SK-N-SH (cell line): ENCODE data around the gene RABGAP1L. TPM values are rescaled to one million over a fixed set of nuclear protein-coding genes. Genes with fewer than 3 reads are reported as not detected.
A peak's percentile ranks its signal among the peaks of the same experiment; 100 is the strongest.
"Not testable (repeated sequence)": the region's sequence is repeated elsewhere in the genome, so short reads cannot be mapped to it uniquely, and the experiment has no call there.

ENCODE experiments used
- CTCF ChIA-PET: fragments of 300-600, 350-600 bp; formaldehyde crosslinking; extraction: SDS; loops from one replicate; lab custom pipeline; 2021; lab: Yijun Ruan, JAX
- POLR2A ChIA-PET: fragments of 350-600 bp; sonication (Branson Sonifier 250); formaldehyde crosslinking; extraction: SDS; loops from one replicate; lab custom pipeline; 2020; ENCODE audit warnings: antibody characterized with exemption, inconsistent platforms; lab: Yijun Ruan, JAX
- DNase-seq: peaks from one replicate; pipeline ENCODE4 v3.0.0; 2012
- H2AFZ ChIP-seq: fragments of 200-600 bp; sonication (generic); 2 replicates; pipeline ENCODE4 v1.8.1; 2016; ENCODE audit warnings: antibody characterized with exemption, mild to moderate bottlenecking, low read depth
- H3F3A ChIP-seq: fragments of 200-600 bp; sonication (generic); replicated peaks from 2 replicates; pipeline ENCODE3; 2016; ENCODE audit warnings: antibody characterized with exemption, mild to moderate bottlenecking; ENCODE audit not compliant: insufficient read depth
- H3K27ac ChIP-seq, 2 experiments: fragments of 200-500 bp in 1 of 2; fragments of 200-600 bp in 1 of 2; sonication (Bioruptor generic) in 1 of 2; sonication (generic), shearing (Covaris generic) in 1 of 2; 2 replicates each; pipeline versions ENCODE4 v1.5.1 to v1.6.1; 2014 to 2016; ENCODE audit warnings: low read depth in 2 of 2, inconsistent platforms in 1 of 2, low read length in 1 of 2, mild to moderate bottlenecking in 1 of 2, mixed read lengths in 1 of 2
- H3K27me3 ChIP-seq: fragments of 200-600 bp; sonication (generic), shearing (Covaris generic); 2 replicates; pipeline ENCODE4 v1.6.1; 2016; ENCODE audit warnings: mixed run types; ENCODE audit not compliant: insufficient read depth
- H3K36me3 ChIP-seq, 2 experiments: fragments of 200-500 bp in 1 of 2; fragments of 200-600 bp in 1 of 2; sonication (Bioruptor generic) in 1 of 2; sonication (generic) in 1 of 2; replicated peaks in 1 of 2; 2 replicates each; pipeline versions ENCODE3 to v1.5.1; 2014 to 2016; ENCODE audit warnings: low read length in 1 of 2, mild to moderate bottlenecking in 1 of 2; ENCODE audit not compliant: insufficient read depth in 2 of 2, control insufficient read depth in 1 of 2
- H3K4me1 ChIP-seq, 2 experiments: fragments of 200-500 bp in 1 of 2; fragments of 200-600 bp in 1 of 2; sonication (Bioruptor generic) in 1 of 2; sonication (generic), shearing (Covaris generic) in 1 of 2; 2 replicates each; pipeline versions ENCODE4 v1.5.1 to v1.6.1; 2014 to 2016; ENCODE audit warnings: low read depth in 1 of 2, low read length in 1 of 2, mixed run types in 1 of 2; ENCODE audit not compliant: insufficient read depth in 2 of 2, control insufficient read depth in 1 of 2
- H3K4me2 ChIP-seq: fragments of 200-600 bp; sonication (generic), shearing (Covaris generic); 2 replicates; pipeline ENCODE4 v1.6.1; 2017; ENCODE audit warnings: mixed run types
- H3K4me3 ChIP-seq, 2 experiments: fragments of 200-500 bp in 1 of 2; fragments of 200-600 bp in 1 of 2; sonication (Bioruptor generic) in 1 of 2; sonication (generic), shearing (Covaris generic) in 1 of 2; 2 replicates each; pipeline versions ENCODE4 v1.5.1 to v1.8.1; 2014 to 2016; ENCODE audit warnings: low read depth in 2 of 2, inconsistent platforms in 1 of 2, low read length in 1 of 2, mild to moderate bottlenecking in 1 of 2, mixed read lengths in 1 of 2, moderate library complexity in 1 of 2
- H3K79me2 ChIP-seq: fragments of 200-600 bp; sonication (generic); 2 replicates; pipeline ENCODE4 v1.8.1; 2017; ENCODE audit warnings: mild to moderate bottlenecking; ENCODE audit not compliant: insufficient read depth
- H3K9ac ChIP-seq: fragments of 200-600 bp; sonication (generic); 2 replicates; pipeline ENCODE4 v1.6.1; 2017; ENCODE audit warnings: mixed run types
- H3K9me2 ChIP-seq: fragments of 200-600 bp; sonication (generic); 2 replicates; pipeline ENCODE4 v1.6.1; 2017; ENCODE audit warnings: mixed run types
- H3K9me3 ChIP-seq: fragments of 200-600 bp; sonication (generic); 2 replicates; pipeline ENCODE4 v1.6.1; 2017; ENCODE audit warnings: mixed run types, mild to moderate bottlenecking, moderate library complexity
- H4K20me1 ChIP-seq: fragments of 200-600 bp; sonication (generic); 2 replicates; pipeline ENCODE4 v1.6.1; 2017; ENCODE audit warnings: mild to moderate bottlenecking, mixed run types; ENCODE audit not compliant: insufficient read depth
- CHD2 ChIP-seq: fragments of 150-350 bp; IDR thresholded peaks from 2 replicates; pipeline ENCODE4 v1.6.1; 2018; ENCODE audit warnings: low read length; ENCODE audit not compliant: partially characterized antibody
- CTCF ChIP-seq: fragments of 200-600 bp; sonication (generic); IDR thresholded peaks from 2 replicates; pipeline ENCODE4 v1.6.1; 2017; ENCODE audit warnings: antibody characterized with exemption, mild to moderate bottlenecking, moderate library complexity
- EP300 ChIP-seq, 2 experiments: IDR thresholded peaks; 2 replicates each; pipeline versions ENCODE4 v1.4.0 to v1.6.1; 2012; ENCODE audit warnings: borderline replicate concordance in 1 of 2, low read depth in 1 of 2, low read length in 1 of 2
- EZH2phosphoT487 ChIP-seq: fragments of 200-600 bp; sonication (generic); IDR thresholded peaks from 2 replicates; pipeline ENCODE4 v1.6.1; 2017; ENCODE audit warnings: low read depth, mixed run types, mild to moderate bottlenecking, antibody characterized with exemption, moderate library complexity, borderline replicate concordance
- FOSL2 ChIP-seq: IDR thresholded peaks from 2 replicates; pipeline ENCODE4 v1.4.0; 2012; ENCODE audit warnings: low read depth, mild to moderate bottlenecking, moderate library complexity, borderline replicate concordance
- NFIC ChIP-seq: IDR thresholded peaks from 2 replicates; pipeline ENCODE4 v1.4.0; 2012; ENCODE audit warnings: borderline replicate concordance
- RAD21 ChIP-seq: IDR thresholded peaks from 2 replicates; pipeline ENCODE4 v1.6.1; 2012; ENCODE audit warnings: mild to moderate bottlenecking, low read length
- SIN3A ChIP-seq: IDR thresholded peaks from 2 replicates; pipeline ENCODE4 v1.6.1; 2012; ENCODE audit warnings: low read depth, mild to moderate bottlenecking, low read length, moderate library complexity, borderline replicate concordance
- SMC3 ChIP-seq: IDR thresholded peaks from 2 replicates; pipeline ENCODE4 v1.6.1; 2012; ENCODE audit warnings: low read depth, low read length, improper control_type of control experiment
- TEAD4 ChIP-seq: IDR thresholded peaks from 2 replicates; pipeline ENCODE4 v1.4.0; 2012; ENCODE audit warnings: mild to moderate bottlenecking, borderline replicate concordance; ENCODE audit not compliant: insufficient read depth
- WGBS: methylation state at CpG from one replicate; pipeline ENCODE4 v1.1.6; 2017; ENCODE audit warnings: low lambda C conversion rate; 5-methylcytosine and 5-hydroxymethylcytosine counted together
- polyA plus RNA-seq, 3 experiments: library from polyadenylated mRNA; depleted of rRNA; stranded (reverse); fragments of >200 nt; gene quantifications; 2 replicates each; pipeline ENCODE4 v1.2.3, GENCODE V29; 2012
- TF ChIP-seq, protein P1 (sequence below): fragments of 150-350 bp; IDR thresholded peaks from 2 replicates; pipeline ENCODE4 v1.6.1; 2017; ENCODE audit warnings: antibody characterized with exemption, low read length, low read depth, borderline replicate concordance
- TF ChIP-seq, protein P2 (sequence below): IDR thresholded peaks from 2 replicates; pipeline ENCODE4 v1.6.1; 2012; ENCODE audit warnings: mild to moderate bottlenecking, low read depth, low read length, moderate library complexity

RABGAP1L gene
- polyA plus RNA-seq, 1 of the 3 experiments (the other 2 are of a cell fraction) = 7.2 TPM

- not testable (repeated sequence) for H4K20me1 ChIP-seq
Measured at GRCh38 chr1:175023922-175024242, 864.6 kb downstream of the RABGAP1L start.

GRCh38 chr1:175024773-175025172 lies 865.5 kb downstream of the RABGAP1L start:
- WGBS = 91% methylated on average over 2 of the region's 2 CpGs
- H3K9me3 ChIP-seq = no peaks in the 10 kb centered on the region
- H2AFZ ChIP-seq = no peak overlapping the region
- no peak overlapping the region for H3K9ac ChIP-seq
- H4K20me1 ChIP-seq = no peaks in the 10 kb centered on the region
- H3K9me2 ChIP-seq = no peaks in the 10 kb centered on the region
- no peak overlapping the region for H3K4me2 ChIP-seq
- peaks cover 22% of the 10 kb centered on the region for H3F3A ChIP-seq
- no peak for TF ChIP-seq SMC3
- no peak for TF ChIP-seq SIN3A
- no peak for TF ChIP-seq FOSL2
- TF ChIP-seq, protein P1, sequence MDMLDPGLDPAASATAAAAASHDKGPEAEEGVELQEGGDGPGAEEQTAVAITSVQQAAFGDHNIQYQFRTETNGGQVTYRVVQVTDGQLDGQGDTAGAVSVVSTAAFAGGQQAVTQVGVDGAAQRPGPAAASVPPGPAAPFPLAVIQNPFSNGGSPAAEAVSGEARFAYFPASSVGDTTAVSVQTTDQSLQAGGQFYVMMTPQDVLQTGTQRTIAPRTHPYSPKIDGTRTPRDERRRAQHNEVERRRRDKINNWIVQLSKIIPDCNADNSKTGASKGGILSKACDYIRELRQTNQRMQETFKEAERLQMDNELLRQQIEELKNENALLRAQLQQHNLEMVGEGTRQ = no peak
- TF ChIP-seq CHD2 = no peak
- TF ChIP-seq, protein P2, sequence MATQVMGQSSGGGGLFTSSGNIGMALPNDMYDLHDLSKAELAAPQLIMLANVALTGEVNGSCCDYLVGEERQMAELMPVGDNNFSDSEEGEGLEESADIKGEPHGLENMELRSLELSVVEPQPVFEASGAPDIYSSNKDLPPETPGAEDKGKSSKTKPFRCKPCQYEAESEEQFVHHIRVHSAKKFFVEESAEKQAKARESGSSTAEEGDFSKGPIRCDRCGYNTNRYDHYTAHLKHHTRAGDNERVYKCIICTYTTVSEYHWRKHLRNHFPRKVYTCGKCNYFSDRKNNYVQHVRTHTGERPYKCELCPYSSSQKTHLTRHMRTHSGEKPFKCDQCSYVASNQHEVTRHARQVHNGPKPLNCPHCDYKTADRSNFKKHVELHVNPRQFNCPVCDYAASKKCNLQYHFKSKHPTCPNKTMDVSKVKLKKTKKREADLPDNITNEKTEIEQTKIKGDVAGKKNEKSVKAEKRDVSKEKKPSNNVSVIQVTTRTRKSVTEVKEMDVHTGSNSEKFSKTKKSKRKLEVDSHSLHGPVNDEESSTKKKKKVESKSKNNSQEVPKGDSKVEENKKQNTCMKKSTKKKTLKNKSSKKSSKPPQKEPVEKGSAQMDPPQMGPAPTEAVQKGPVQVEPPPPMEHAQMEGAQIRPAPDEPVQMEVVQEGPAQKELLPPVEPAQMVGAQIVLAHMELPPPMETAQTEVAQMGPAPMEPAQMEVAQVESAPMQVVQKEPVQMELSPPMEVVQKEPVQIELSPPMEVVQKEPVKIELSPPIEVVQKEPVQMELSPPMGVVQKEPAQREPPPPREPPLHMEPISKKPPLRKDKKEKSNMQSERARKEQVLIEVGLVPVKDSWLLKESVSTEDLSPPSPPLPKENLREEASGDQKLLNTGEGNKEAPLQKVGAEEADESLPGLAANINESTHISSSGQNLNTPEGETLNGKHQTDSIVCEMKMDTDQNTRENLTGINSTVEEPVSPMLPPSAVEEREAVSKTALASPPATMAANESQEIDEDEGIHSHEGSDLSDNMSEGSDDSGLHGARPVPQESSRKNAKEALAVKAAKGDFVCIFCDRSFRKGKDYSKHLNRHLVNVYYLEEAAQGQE = no peak
- TF ChIP-seq CTCF = no peak
- no peak for TF ChIP-seq TEAD4
- TF ChIP-seq NFIC = no peak
- no peak for TF ChIP-seq EZH2phosphoT487
- no peak for TF ChIP-seq RAD21
- no peak for TF ChIP-seq EP300 (IDR thresholded peaks at IDR 0.05; ENCODE audit: borderline replicate concordance in 1 of 2, low read depth in 1 of 2, low read length in 1 of 2)
- TF ChIP-seq, all 33 proteins: peak for 0
- Histone ChIP-seq H3K79me2 (peaks cover 34% of the 10 kb centered on the region), H3K4me3 (no peak overlapping the region), H3K36me3 (peaks cover 0 to 4% of the 10 kb centered on the region in 2 experiments), H3K27ac (no peak overlapping the region), H3K4me1 (peaks cover 0 to 9% of the 10 kb centered on the region in 2 experiments; a peak in 2 of 4 replicates), H3K27me3 (no peaks in the 10 kb centered on the region)
- DNase-seq = no peak
- ChIA-PET CTCF (interaction anchor here (0.6 to 2.9 kb wide), 4 partner anchors 101 to 876 kb away, joined by 3 to 17 read pairs (median 4); no protein-coding TSS in a partner anchor), POLR2A (interaction anchor here (2.8 kb wide), 1 partner anchor 25 kb away, joined by 54 read pairs; the partner anchor contains the start of gene CACYBP)

More at GRCh38 chr1:175023922-175024242, 864.6 kb downstream of the RABGAP1L start:
- CTCF ChIA-PET = interaction anchor here (0.6 to 2.9 kb wide), 6 partner anchors 9 to 761 kb away, joined by 3 to 17 read pairs (median 4); no protein-coding TSS in a partner anchor
- Histone ChIP-seq H2AFZ (peak overlapping the region; percentile 100), H3K4me2 (peak overlapping the region; percentile 76), H3K79me2 (peaks cover 41% of the 10 kb centered on the region), H3K4me3 (peak overlapping the region; percentile 85 to 94), H3K27ac (peak overlapping the region; percentile 76 to 85), H3F3A (peaks cover 20% of the 10 kb centered on the region), H3K9ac (peak overlapping the region; percentile 66)
- not testable (repeated sequence) for DNase-seq, H3K9me2 ChIP-seq, H3K27me3 ChIP-seq, H3K4me1 ChIP-seq, H3K36me3 ChIP-seq, H3K9me3 ChIP-seq
- POLR2A ChIA-PET = interaction anchor here (0.9 to 2.8 kb wide), 5 partner anchors 8 to 102 kb away, joined by 3 to 54 read pairs (median 5); partner anchors contain the start of gene CACYBP
- 89% methylated on average over 2 of the region's 2 CpGs for WGBS
